Thyroid gland (tissue), 4 donors: ENCODE measurements around the gene SEMA4C.

Experiments used
- POLR2A ChIP-seq, 2 donors: fragments of 450-650 bp; IDR thresholded peaks; one replicate each; pipeline ENCODE4 v1.6.1; 2017; ENCODE audit warnings: antibody characterized with exemption in 2 of 2, mild to moderate bottlenecking in 2 of 2, moderate library complexity in 1 of 2
- TF ChIP-seq, protein P1 (sequence below), 6 experiments: fragments of 200-600 bp in 3 of 6; fragments of 450-650 bp in 3 of 6; sonication (generic) in 3 of 6; IDR thresholded peaks; one replicate each; pipeline ENCODE4 v1.5.1; 2016 to 2019; ENCODE audit warnings: antibody characterized with exemption in 6 of 6, mild to moderate bottlenecking in 2 of 6, inconsistent platforms in 1 of 6, moderate library complexity in 1 of 6

DNA sequence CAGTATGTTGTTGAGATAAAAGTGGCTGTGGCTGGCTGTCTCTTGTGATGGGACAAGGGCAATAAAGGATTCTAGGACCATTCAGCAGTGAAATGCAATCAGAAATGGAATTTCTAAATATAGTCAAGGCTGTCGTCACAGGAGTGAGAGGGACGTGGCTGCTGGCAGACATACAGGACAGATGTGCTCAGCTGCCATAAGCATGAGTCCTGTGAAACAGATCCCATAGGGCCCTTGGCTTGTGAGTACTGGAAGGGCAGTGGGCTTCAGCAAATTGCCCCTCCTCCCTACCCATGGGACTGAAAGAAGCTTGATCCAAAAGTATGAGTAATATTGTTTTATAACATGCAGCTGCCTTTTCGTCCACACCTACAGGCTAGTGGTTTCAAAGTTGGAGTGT is 58.0 kb downstream of the SEMA4C start:
- TF ChIP-seq, protein P1, sequence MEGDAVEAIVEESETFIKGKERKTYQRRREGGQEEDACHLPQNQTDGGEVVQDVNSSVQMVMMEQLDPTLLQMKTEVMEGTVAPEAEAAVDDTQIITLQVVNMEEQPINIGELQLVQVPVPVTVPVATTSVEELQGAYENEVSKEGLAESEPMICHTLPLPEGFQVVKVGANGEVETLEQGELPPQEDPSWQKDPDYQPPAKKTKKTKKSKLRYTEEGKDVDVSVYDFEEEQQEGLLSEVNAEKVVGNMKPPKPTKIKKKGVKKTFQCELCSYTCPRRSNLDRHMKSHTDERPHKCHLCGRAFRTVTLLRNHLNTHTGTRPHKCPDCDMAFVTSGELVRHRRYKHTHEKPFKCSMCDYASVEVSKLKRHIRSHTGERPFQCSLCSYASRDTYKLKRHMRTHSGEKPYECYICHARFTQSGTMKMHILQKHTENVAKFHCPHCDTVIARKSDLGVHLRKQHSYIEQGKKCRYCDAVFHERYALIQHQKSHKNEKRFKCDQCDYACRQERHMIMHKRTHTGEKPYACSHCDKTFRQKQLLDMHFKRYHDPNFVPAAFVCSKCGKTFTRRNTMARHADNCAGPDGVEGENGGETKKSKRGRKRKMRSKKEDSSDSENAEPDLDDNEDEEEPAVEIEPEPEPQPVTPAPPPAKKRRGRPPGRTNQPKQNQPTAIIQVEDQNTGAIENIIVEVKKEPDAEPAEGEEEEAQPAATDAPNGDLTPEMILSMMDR (IDR thresholded peaks at IDR 0.05): no peak
- no peak for TF ChIP-seq POLR2A (IDR thresholded peaks at IDR 0.05)
